OCI-LY3 (cell line): ENCODE data around the gene ACSS1.

ENCODE experiments used
- H2AFZ ChIP-seq: fragments of 200-600, 300-600 bp; shearing (Covaris generic); 2 replicates; pipeline ENCODE4 v1.6.0; 2014; ENCODE audit warnings: antibody characterized with exemption, low read depth, low read length
- H3K27ac ChIP-seq: fragments of 200-600, 300-600 bp; sonication (generic); 2 replicates; pipeline ENCODE4 v1.5.1; 2014; ENCODE audit warnings: mild to moderate bottlenecking, low read length, moderate library complexity, mixed read lengths
- H3K27me3 ChIP-seq: fragments of 200-600, 300-600 bp; sonication (generic); 2 replicates; pipeline ENCODE4 v1.6.1; 2014; ENCODE audit warnings: low read depth, low read length, mixed read lengths
- H3K36me3 ChIP-seq: fragments of 200-600, 300-600 bp; sonication (generic); replicated peaks from 2 replicates; pipeline ENCODE3; 2014; ENCODE audit warnings: low read depth, low read length, mixed read lengths
- H3K4me1 ChIP-seq: fragments of 300-600, 200-600 bp; sonication (generic); 2 replicates; pipeline ENCODE4 v1.6.1; 2014; ENCODE audit warnings: low read length, mixed read lengths
- H3K4me2 ChIP-seq: fragments of 200-600, 300-600 bp; sonication (generic); 2 replicates; pipeline ENCODE4 v1.6.1; 2014; ENCODE audit warnings: low read length, mixed read lengths
- H3K4me3 ChIP-seq: fragments of 300-600, 200-600 bp; sonication (generic); 2 replicates; pipeline ENCODE4 v1.5.1; 2014; ENCODE audit warnings: antibody characterized with exemption, mild to moderate bottlenecking, low read length, moderate library complexity
- H3K79me2 ChIP-seq: fragments of 300-600, 200-600 bp; shearing (Covaris generic); 2 replicates; pipeline ENCODE4 v1.6.1; 2014; ENCODE audit warnings: mild to moderate bottlenecking, low read length, mixed read lengths
- H3K9ac ChIP-seq: fragments of 300-600, 200-600 bp; shearing (Covaris generic); 2 replicates; pipeline ENCODE4 v1.6.0; 2014; ENCODE audit warnings: mild to moderate bottlenecking, low read length, moderate library complexity
- H3K9me3 ChIP-seq: fragments of 200-600, 300-600 bp; shearing (Covaris generic); 2 replicates; pipeline ENCODE4 v1.6.1; 2014; ENCODE audit warnings: low read length, mixed read lengths; ENCODE audit not compliant: insufficient read depth
- H4K20me1 ChIP-seq: fragments of 200-600, 300-600 bp; sonication (generic); 2 replicates; pipeline ENCODE4 v1.6.1; 2016; ENCODE audit warnings: low read length, mixed read lengths; ENCODE audit not compliant: insufficient read depth
- EZH2phosphoT487 ChIP-seq: fragments of 200-600 bp; shearing (Covaris generic); IDR thresholded peaks from 2 replicates; pipeline ENCODE4 v1.6.1; 2018; ENCODE audit warnings: antibody characterized with exemption, mixed run types, low read depth
- TF ChIP-seq, protein P1 (sequence below): fragments of 200-600, 300-600 bp; sonication (generic); IDR thresholded peaks from 2 replicates; pipeline ENCODE4 v1.5.1; 2014; ENCODE audit warnings: antibody characterized with exemption, low read length, low read depth

ACSS1 gene

DNA sequence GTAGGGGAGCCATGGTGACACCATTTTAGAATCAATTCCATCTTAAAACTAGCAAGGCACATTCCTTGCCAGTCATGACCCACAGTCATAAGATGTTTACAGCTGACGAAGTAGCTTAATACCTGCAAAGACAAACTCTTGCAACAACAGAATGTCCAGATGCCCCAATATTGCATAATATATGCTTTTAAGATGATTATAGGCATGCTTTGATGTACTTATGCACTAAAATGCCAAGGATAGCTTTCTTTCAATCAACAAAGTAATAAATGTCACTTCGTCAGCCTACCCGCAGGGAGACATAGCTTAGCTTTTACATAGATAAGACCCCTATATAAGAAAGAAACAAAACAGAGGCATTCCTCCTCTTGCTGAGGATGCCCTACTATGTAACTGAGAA lies 26.7 kb downstream of the ACSS1 start:
- Histone ChIP-seq H3K36me3 (no peaks in the 10 kb centered on the region), H3K9me3 (no peaks in the 10 kb centered on the region), H3K9ac (no peak overlapping the region), H3K4me2 (no peak overlapping the region), H4K20me1 (no peaks in the 10 kb centered on the region), H3K27ac (no peak overlapping the region), H2AFZ (no peak overlapping the region), H3K4me3 (no peak overlapping the region), H3K27me3 (no peaks in the 10 kb centered on the region), H3K79me2 (no peaks in the 10 kb centered on the region), H3K4me1 (peaks cover 7% of the 10 kb centered on the region)
- TF ChIP-seq, protein P1, sequence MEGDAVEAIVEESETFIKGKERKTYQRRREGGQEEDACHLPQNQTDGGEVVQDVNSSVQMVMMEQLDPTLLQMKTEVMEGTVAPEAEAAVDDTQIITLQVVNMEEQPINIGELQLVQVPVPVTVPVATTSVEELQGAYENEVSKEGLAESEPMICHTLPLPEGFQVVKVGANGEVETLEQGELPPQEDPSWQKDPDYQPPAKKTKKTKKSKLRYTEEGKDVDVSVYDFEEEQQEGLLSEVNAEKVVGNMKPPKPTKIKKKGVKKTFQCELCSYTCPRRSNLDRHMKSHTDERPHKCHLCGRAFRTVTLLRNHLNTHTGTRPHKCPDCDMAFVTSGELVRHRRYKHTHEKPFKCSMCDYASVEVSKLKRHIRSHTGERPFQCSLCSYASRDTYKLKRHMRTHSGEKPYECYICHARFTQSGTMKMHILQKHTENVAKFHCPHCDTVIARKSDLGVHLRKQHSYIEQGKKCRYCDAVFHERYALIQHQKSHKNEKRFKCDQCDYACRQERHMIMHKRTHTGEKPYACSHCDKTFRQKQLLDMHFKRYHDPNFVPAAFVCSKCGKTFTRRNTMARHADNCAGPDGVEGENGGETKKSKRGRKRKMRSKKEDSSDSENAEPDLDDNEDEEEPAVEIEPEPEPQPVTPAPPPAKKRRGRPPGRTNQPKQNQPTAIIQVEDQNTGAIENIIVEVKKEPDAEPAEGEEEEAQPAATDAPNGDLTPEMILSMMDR = no peak

DNA sequence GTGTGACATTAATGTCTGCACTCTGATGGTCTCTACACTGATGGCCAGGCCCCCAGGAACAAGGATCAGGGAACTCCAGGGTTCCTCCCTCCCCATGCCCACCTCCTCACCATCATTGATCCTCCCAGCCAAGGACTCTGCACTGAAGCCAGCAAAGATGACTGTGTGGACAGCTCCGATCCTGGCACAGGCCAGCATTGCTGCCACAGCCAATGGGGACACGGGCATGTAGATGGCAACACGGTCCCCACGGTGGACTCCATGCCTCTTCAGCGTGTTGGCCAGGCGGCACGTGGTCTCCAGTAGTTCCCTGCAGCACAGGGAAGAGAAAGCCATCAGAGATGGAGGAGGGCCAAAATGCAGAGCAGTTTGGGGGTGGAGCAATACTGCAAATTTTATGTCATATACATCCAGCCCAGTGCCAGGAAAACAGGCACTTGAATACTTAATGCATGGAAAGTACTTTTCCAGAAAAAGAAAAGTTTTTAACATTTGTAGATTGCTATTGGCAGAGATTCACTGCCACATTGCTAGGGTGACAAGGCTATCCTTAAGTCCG lies 27.2 kb downstream of the ACSS1 start:
- TF ChIP-seq EZH2phosphoT487 = no peak
- TF ChIP-seq, protein P1 = no peak
- H3K36me3 ChIP-seq = no peaks in the 10 kb centered on the region
- H4K20me1 ChIP-seq = no peaks in the 10 kb centered on the region
- H3K9me3 ChIP-seq = no peaks in the 10 kb centered on the region
- H3K9ac ChIP-seq = no peak overlapping the region
- H3K27ac ChIP-seq = no peak overlapping the region
- no peaks in the 10 kb centered on the region for H3K27me3 ChIP-seq
- peaks cover 2% of the 10 kb centered on the region for H3K4me1 ChIP-seq
- no peaks in the 10 kb centered on the region for H3K79me2 ChIP-seq
- H3K4me3 ChIP-seq = no peak overlapping the region
- no peak overlapping the region for H2AFZ ChIP-seq
- no peak overlapping the region for H3K4me2 ChIP-seq

DNA sequence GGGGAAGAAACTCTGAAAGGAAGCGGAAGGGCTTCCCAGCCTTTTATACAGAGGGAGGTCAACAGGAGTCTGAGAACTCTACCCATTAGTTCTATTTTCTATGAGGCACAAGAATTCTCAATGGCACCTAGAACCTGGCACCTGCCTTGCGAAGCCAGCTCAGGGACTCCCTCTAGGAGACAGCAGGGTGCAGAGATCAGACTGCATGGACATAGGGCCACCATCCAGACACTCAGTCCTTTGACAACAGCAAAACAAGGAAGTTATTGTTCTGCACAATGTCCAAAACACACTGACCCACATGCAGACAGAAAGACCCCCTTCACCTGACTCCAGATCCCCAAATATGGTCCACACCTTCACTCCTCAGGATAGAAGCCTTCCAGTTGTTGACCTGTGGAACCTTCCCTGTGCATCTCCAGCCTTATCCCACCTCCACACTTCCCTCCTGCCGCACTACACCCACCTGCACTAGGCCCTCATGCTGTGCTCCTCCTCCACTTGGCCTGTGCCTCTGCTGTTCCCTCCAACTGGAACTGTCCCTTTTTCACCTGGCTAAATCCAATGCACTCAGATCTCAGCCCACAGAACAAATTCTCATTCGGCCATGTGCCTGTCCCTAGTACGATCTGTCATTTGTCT lies 27.8 kb downstream of the ACSS1 start:
- no peak overlapping the region for H3K4me2 ChIP-seq
- H3K9me3 ChIP-seq = no peaks in the 10 kb centered on the region
- H3K4me1 ChIP-seq = no peaks in the 10 kb centered on the region
- no peaks in the 10 kb centered on the region for H3K79me2 ChIP-seq
- H3K9ac ChIP-seq = no peak overlapping the region
- H3K27me3 ChIP-seq = no peaks in the 10 kb centered on the region
- H4K20me1 ChIP-seq = no peaks in the 10 kb centered on the region
- H2AFZ ChIP-seq = no peak overlapping the region
- H3K4me3 ChIP-seq = no peak overlapping the region
- H3K27ac ChIP-seq = no peak overlapping the region
- no peaks in the 10 kb centered on the region for H3K36me3 ChIP-seq
- no peak for TF ChIP-seq EZH2phosphoT487
- TF ChIP-seq, protein P1 = no peak

DNA sequence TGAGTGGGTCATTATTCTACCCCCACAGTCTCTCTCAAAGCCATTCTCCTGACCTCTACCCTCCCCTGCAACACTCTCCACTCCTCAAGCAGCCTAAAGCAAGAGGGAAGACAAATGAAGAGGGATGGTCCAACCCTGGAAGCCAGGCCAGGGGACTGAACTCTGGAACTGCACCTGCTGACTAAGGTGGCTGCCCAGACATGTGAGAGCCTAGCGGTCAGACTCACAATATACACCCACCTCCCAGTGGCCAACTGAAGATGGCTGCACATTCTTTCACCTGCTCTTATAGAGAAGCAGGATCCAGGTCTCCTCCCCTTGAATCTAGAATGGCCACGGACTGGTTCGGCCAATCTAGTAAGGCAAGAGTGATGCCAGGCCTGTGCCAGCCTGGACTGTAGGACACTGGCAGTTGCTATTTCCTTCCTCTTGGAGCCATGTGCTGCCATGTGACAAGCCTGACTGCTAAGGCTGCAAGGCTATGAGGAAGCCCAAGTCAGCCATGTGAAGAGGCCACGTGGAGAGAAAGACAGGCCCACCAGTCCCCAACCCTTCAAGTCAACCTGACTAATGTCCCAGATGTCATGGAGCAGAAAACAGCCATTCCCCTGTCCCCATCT lies 31.8 kb downstream of the ACSS1 start:
- Histone ChIP-seq H3K9ac (no peak overlapping the region), H2AFZ (no peak overlapping the region), H3K79me2 (no peaks in the 10 kb centered on the region), H3K4me2 (no peak overlapping the region), H3K27me3 (no peaks in the 10 kb centered on the region), H4K20me1 (no peaks in the 10 kb centered on the region), H3K4me1 (no peaks in the 10 kb centered on the region), H3K4me3 (no peak overlapping the region), H3K9me3 (no peaks in the 10 kb centered on the region), H3K36me3 (no peaks in the 10 kb centered on the region), H3K27ac (no peak overlapping the region)
- TF ChIP-seq, protein P1 = no peak
- no peak for TF ChIP-seq EZH2phosphoT487
